GM23338 (cell line): Measurements from ENCODE around the gene CSRNP3.

Experiments
- CREB1 ChIP-seq: fragments of 250-450 bp; sonication (Bioruptor Pico); IDR thresholded peaks from 2 replicates; pipeline ENCODE4 v1.5.0; 2020; ENCODE audit warnings: low read depth, mild to moderate bottlenecking, moderate library complexity
- JUNB ChIP-seq: IDR thresholded peaks from one replicate; pipeline ENCODE4 v1.6.1; 2016; ENCODE audit warnings: antibody characterized with exemption; ENCODE audit not compliant: unreplicated experiment
- POLR2AphosphoS5 ChIP-seq: IDR thresholded peaks from 2 replicates; pipeline ENCODE4 v1.6.1; 2016; ENCODE audit warnings: antibody characterized with exemption, low read depth
- TF ChIP-seq, protein P1 (sequence below), 2 experiments: fragments of 200-600 bp in 1 of 2; sonication (generic) in 1 of 2; conservative IDR thresholded peaks; 2 replicates each; pipeline versions ENCODE4 v1.5.1 to v1.6.1; 2016 to 2017; ENCODE audit warnings: antibody characterized with exemption in 2 of 2, low read depth in 2 of 2, mild to moderate bottlenecking in 2 of 2, moderate library complexity in 1 of 2
- TF ChIP-seq, protein P2 (sequence below): IDR thresholded peaks from one replicate; pipeline ENCODE4 v1.6.1; 2018; ENCODE audit warnings: antibody characterized with exemption; ENCODE audit not compliant: unreplicated experiment

DNA sequence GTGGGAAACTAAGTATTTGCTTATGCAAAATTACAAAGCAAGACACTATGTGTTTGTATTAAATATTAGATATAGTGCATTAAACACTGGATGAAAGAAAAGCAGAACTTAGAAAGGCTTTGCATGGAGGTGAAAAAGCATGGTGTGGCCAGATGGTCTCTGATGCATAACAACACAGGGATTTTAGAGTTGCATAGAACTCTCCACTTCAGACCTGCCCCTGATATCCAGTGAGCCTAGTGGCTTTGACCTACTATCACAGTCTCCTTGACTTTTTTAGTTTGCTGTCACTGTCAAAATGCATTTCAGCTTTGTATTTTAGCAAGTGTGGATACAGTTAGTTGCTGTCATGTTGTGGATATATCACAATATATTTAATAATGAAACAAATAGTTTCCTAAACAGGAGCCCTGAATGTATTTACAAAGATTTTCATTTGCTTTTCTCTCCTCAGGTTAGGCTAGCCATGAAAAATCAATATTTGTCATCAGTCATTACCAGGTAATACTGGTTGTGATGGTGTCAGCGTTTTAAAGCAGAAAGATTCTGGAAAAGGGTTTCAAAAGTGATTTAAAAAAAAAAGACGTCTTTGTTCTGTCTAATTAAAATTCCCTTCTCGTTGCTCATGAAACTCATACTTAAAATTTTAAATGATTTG lies 5.2 kb downstream of the CSRNP3 start:
- TF ChIP-seq, protein P1, sequence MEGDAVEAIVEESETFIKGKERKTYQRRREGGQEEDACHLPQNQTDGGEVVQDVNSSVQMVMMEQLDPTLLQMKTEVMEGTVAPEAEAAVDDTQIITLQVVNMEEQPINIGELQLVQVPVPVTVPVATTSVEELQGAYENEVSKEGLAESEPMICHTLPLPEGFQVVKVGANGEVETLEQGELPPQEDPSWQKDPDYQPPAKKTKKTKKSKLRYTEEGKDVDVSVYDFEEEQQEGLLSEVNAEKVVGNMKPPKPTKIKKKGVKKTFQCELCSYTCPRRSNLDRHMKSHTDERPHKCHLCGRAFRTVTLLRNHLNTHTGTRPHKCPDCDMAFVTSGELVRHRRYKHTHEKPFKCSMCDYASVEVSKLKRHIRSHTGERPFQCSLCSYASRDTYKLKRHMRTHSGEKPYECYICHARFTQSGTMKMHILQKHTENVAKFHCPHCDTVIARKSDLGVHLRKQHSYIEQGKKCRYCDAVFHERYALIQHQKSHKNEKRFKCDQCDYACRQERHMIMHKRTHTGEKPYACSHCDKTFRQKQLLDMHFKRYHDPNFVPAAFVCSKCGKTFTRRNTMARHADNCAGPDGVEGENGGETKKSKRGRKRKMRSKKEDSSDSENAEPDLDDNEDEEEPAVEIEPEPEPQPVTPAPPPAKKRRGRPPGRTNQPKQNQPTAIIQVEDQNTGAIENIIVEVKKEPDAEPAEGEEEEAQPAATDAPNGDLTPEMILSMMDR (conservative IDR thresholded peaks at IDR 0.05; ENCODE audit: low read depth in 2 of 2): no peak
- TF ChIP-seq CREB1 (no peak), POLR2AphosphoS5 (no peak), JUNB (no peak)
- TF ChIP-seq, protein P2, sequence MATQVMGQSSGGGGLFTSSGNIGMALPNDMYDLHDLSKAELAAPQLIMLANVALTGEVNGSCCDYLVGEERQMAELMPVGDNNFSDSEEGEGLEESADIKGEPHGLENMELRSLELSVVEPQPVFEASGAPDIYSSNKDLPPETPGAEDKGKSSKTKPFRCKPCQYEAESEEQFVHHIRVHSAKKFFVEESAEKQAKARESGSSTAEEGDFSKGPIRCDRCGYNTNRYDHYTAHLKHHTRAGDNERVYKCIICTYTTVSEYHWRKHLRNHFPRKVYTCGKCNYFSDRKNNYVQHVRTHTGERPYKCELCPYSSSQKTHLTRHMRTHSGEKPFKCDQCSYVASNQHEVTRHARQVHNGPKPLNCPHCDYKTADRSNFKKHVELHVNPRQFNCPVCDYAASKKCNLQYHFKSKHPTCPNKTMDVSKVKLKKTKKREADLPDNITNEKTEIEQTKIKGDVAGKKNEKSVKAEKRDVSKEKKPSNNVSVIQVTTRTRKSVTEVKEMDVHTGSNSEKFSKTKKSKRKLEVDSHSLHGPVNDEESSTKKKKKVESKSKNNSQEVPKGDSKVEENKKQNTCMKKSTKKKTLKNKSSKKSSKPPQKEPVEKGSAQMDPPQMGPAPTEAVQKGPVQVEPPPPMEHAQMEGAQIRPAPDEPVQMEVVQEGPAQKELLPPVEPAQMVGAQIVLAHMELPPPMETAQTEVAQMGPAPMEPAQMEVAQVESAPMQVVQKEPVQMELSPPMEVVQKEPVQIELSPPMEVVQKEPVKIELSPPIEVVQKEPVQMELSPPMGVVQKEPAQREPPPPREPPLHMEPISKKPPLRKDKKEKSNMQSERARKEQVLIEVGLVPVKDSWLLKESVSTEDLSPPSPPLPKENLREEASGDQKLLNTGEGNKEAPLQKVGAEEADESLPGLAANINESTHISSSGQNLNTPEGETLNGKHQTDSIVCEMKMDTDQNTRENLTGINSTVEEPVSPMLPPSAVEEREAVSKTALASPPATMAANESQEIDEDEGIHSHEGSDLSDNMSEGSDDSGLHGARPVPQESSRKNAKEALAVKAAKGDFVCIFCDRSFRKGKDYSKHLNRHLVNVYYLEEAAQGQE: no peak
